Measurements from ENCODE around the gene HS3ST3A1. TPM values are rescaled to one million over a fixed set of nuclear protein-coding genes. Genes with fewer than 3 reads are reported as not detected.
A peak's percentile ranks its signal among the peaks of the same experiment; 100 is the strongest.

The HS3ST3A1 gene
- total RNA-seq = 10 to 100 TPM in 3 of 8 experiments, 1 to 10 TPM in 5; 2.7 to 50.7 (median 5.3) TPM

DNA sequence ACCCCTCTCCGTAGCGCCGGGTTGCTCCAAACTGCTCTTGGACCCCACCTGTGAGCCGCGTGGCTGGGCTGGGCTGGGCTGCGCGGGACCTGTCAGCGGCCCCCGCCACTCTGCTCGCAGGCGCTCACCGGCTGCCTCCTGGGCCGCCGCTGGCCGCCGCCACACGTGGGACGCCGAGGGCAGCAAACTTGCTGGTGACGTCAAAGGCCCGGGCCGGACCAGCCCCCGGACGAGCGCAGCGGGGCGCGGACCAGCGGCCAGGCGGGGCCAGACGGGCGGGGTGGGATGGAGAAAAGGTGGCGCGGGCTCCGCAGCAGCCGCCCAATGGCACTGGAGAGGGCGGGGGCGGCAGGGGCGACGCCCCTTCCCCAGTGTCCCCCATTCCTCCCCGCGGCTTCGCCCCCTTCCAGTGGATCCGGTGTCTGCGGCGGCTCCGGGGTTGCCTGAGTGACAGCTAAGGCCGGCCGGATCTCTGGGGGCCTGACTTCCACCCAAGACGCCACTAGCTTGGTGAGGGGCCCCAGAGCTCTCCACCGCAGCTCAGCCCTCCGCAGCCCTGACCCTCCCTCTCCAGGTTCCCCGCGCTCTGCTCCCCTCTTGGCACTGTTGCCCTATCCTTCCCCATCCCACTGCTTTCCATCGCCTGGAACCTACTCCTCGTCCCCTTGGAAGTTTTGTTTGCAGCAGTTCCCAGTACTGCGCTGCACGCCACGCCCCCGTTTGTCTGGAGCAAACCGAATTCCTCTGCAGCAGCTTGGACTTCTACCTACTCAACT, at the start of gene HS3ST3A1:
HS3ST3A1 (minus strand) TSS at position 154 of the 776 bp plus-strand sequence. CDS start 800 bp downstream, outside the sequence.
- ATAC-seq (replicated peaks in 6 of 8) = peak; percentile 86 to 91 (median 90)
- in situ Hi-C loops (cut with MboI; ENCODE audit: low pct_unique_long_range_greater_than_20kb in 2 of 9, low sequenced_read_pairs in 9 of 9, unreplicated experiment in 9 of 9) = loop anchor here in 3 of 9 experiments (25.0 kb wide), 5 partner anchors 110 to 710 kb away; partner anchors contain the start of gene HS3ST3B1 (in 1 of the 3)
- WGBS, 10 experiments = 0 to 4% (median 0%) methylated on average over 1 to 7 of the region's 61 CpGs; no CpG with 5 or more reads in 4 of the 10 experiments
- Histone ChIP-seq H3K4me1 (replicated peaks in 1 of 2) (no peaks in the 10 kb centered on the region), H3K27ac (no peak within 1 kb of the TSS), H3K4me3 (peak within 1 kb of the TSS; percentile 47 to 72 (median 58))

DNA sequence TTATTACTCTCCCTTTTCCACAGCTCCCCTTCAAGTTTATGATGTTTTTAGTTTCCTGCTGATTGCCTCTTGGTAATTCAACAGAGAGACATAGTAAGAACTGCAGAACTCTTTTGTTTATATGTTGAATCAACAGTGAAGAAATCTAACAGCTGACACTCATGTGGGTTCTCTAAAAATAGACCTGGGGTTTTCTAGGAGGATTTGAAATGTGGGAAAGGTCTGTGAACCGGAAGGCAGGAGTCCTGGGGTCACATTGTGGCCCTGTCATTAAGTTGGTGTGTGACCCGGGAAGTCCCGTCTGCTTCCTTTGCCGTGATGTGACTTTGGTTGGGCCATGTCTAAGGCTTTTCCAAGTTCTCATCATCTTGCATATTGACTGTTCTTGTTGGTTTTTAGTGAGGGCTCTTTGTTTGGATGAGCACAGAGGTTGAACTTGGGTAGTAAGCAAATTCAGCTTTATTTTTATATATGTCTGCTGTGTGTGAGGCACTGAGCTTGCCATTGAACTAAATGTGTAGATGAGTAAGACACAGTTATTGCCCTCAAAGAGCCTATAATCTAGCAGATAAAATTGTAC, 48.5 kb upstream of the HS3ST3A1 start:
- no peak for ATAC-seq (replicated peaks in 6 of 8)
- H3K4me1 ChIP-seq (replicated peaks in 1 of 2) = peaks cover 11 to 16% of the 10 kb centered on the region in 2 donors
- WGBS, 10 experiments = 61 to 100% (median 93%) methylated on average over 1 to 4 of the region's 4 CpGs; no CpG with 5 or more reads in 5 of the 10 experiments
- H3K27ac ChIP-seq = no peak overlapping the region
- H3K4me3 ChIP-seq = no peak overlapping the region
- in situ Hi-C loops (cut with MboI; ENCODE audit: low pct_unique_long_range_greater_than_20kb in 2 of 9, low sequenced_read_pairs in 9 of 9, unreplicated experiment in 9 of 9) = no loop called here

DNA sequence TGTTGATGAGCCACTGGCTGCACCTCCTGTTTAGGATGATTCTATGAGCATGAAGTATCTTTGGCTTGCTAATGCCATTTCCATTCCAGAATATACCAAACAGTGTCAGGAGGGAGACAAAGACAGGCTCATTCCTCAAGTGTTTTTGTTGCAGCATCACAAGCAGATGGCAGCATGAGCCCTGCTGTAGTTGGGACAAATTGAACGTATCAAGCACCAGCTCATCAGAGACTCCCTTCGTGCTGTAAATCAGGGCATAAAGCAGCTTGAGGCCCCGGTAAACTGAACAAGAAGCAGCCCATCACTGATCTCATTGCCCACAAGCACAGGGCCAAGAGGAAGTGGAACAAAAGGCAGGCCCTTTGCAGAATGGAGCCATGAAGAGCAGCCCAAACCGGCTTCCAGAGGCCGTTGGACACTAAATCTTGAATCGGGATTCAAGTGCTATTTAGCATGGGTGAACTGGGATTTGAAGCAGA, 45.9 kb upstream of the HS3ST3A1 start:
- in situ Hi-C loops (cut with MboI; ENCODE audit: low pct_unique_long_range_greater_than_20kb in 2 of 9, low sequenced_read_pairs in 9 of 9, unreplicated experiment in 9 of 9) = no loop called here
- 0 to 47% (median 22%) methylated on average over 1 to 6 of the region's 6 CpGs; no CpG with 5 or more reads in 1 of the 10 experiments for WGBS, 10 experiments
- peak overlapping the region in 1 of 2 donors; percentile 9 for H3K27ac ChIP-seq
- H3K4me1 ChIP-seq (replicated peaks in 1 of 2) = peaks cover 20 to 26% of the 10 kb centered on the region in 2 donors
- H3K4me3 ChIP-seq = no peak overlapping the region
- ATAC-seq (replicated peaks in 6 of 8) = peak in 7 of 8 experiments; percentile 36 to 86 (median 77)

GRCh38 chr17:13646969-13647542, 45.3 kb upstream of the HS3ST3A1 start:
- Histone ChIP-seq H3K4me3 (no peak overlapping the region), H3K27ac (no peak overlapping the region), H3K4me1 (replicated peaks in 1 of 2) (peaks cover 20 to 29% of the 10 kb centered on the region in 2 donors)
- peak in 6 of 8 experiments; percentile 16 to 57 (median 30) for ATAC-seq (replicated peaks in 6 of 8)
- WGBS, 10 experiments = 0 to 93% (median 69%) methylated on average over 1 to 5 of the region's 5 CpGs; no CpG with 5 or more reads in 1 of the 10 experiments
- in situ Hi-C loops (cut with MboI; ENCODE audit: low pct_unique_long_range_greater_than_20kb in 2 of 9, low sequenced_read_pairs in 9 of 9, unreplicated experiment in 9 of 9) = no loop called here

DNA sequence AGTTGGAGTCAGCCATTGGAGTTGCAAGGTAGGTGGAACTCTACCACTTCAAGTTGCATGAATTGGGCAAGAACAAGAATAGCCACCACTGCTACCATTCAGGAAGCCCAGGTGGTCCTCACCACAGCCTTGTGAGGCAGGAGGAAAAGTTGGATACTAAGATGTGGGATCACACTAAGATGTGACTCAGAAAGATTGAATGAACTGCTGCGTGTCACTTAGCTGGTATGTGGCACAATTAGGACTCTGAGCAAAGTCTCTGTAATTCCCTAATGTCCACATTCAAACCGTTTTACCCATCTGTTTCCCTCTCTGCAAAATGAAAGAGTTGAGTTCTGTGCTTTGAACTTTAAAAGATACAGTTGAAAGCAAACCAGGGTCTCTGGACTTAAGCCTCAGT, 44.7 kb upstream of the HS3ST3A1 start:
- 0 to 100% (median 49%) methylated on average over 1 of the region's 2 CpGs; no CpG with 5 or more reads in 4 of the 10 experiments for WGBS, 10 experiments
- H3K27ac ChIP-seq = no peak overlapping the region
- no peak overlapping the region for H3K4me3 ChIP-seq
- in situ Hi-C loops (cut with MboI; ENCODE audit: low pct_unique_long_range_greater_than_20kb in 2 of 9, low sequenced_read_pairs in 9 of 9, unreplicated experiment in 9 of 9) = no loop called here
- no peak for ATAC-seq (replicated peaks in 6 of 8)
- H3K4me1 ChIP-seq (replicated peaks in 1 of 2) = peaks cover 20 to 29% of the 10 kb centered on the region in 2 donors

- peak in 5 of 8 experiments; percentile 53 to 83 (median 82) for ATAC-seq (replicated peaks in 6 of 8)
- Histone ChIP-seq H3K27ac (peak overlapping the region in 1 of 2 donors; percentile 46), H3K4me1 (replicated peaks in 1 of 2) (peaks cover 20 to 42% of the 10 kb centered on the region in 2 donors), H3K4me3 (no peak overlapping the region)
- in situ Hi-C loops (cut with MboI; ENCODE audit: low pct_unique_long_range_greater_than_20kb in 2 of 9, low sequenced_read_pairs in 9 of 9, unreplicated experiment in 9 of 9) = no loop called here
- 0 to 88% (median 25%) methylated on average over 1 to 2 of the region's 2 CpGs; no CpG with 5 or more reads in 6 of the 10 experiments for WGBS, 10 experiments
Measured at GRCh38 chr17:13643180-13643579, 41.5 kb upstream of the HS3ST3A1 start.

DNA sequence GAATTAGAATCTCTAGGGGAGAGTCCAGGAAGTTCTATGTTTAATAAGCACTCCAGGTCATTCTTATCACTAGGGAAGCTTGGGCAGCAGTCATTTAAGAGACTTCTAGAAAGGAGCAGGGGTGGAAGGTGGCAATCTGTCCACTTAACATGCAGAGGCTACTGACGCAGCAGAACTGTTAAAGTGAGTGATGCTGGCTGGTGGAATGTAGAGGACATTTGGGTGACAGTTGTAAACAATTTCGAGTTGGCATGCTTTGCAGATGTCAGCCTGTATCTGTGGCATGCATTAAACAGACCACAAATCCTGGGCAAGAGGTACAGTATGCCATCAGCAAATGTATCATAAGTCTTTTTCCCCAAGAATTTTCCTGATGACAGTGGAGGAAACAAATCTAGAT, 40.5 kb upstream of the HS3ST3A1 start:
- no peak overlapping the region for H3K4me3 ChIP-seq
- ATAC-seq (replicated peaks in 6 of 8) = no peak
- 0 to 85% (median 68%) methylated on average over 1 to 2 of the region's 2 CpGs; no CpG with 5 or more reads in 2 of the 10 experiments for WGBS, 10 experiments
- peaks cover 12 to 33% of the 10 kb centered on the region in 2 donors for H3K4me1 ChIP-seq (replicated peaks in 1 of 2)
- in situ Hi-C loops (cut with MboI; ENCODE audit: low pct_unique_long_range_greater_than_20kb in 2 of 9, low sequenced_read_pairs in 9 of 9, unreplicated experiment in 9 of 9) = no loop called here
- no peak overlapping the region for H3K27ac ChIP-seq

DNA sequence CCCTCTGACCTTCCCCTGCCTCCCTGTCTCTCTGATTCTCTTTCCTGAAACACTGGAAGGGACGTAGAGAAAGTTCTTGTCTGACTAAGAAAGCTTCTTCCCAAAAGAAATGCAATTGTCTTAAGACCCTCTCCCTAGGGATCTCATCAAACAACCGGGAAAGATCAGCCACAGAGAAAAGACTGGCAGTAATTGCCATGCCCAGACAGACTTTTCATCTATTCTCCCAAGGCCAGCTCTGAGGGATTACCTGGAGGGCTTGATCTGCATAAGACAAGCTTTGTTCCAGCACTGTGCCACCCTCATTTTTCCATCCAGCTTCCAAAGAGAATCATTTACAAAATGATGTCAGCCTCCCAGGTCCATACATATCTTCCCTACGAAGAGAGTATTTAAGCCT, 38.8 kb upstream of the HS3ST3A1 start:
- no peak overlapping the region for H3K4me3 ChIP-seq
- H3K4me1 ChIP-seq (replicated peaks in 1 of 2) = peaks cover 9 to 30% of the 10 kb centered on the region in 2 donors
- in situ Hi-C loops (cut with MboI; ENCODE audit: low pct_unique_long_range_greater_than_20kb in 2 of 9, low sequenced_read_pairs in 9 of 9, unreplicated experiment in 9 of 9) = no loop called here
- 33 to 92% (median 46%) methylated on average over 1 to 3 of the region's 3 CpGs; no CpG with 5 or more reads in 1 of the 10 experiments for WGBS, 10 experiments
- peak in 5 of 8 experiments; percentile 16 to 30 (median 22) for ATAC-seq (replicated peaks in 6 of 8)
- H3K27ac ChIP-seq = no peak overlapping the region

DNA sequence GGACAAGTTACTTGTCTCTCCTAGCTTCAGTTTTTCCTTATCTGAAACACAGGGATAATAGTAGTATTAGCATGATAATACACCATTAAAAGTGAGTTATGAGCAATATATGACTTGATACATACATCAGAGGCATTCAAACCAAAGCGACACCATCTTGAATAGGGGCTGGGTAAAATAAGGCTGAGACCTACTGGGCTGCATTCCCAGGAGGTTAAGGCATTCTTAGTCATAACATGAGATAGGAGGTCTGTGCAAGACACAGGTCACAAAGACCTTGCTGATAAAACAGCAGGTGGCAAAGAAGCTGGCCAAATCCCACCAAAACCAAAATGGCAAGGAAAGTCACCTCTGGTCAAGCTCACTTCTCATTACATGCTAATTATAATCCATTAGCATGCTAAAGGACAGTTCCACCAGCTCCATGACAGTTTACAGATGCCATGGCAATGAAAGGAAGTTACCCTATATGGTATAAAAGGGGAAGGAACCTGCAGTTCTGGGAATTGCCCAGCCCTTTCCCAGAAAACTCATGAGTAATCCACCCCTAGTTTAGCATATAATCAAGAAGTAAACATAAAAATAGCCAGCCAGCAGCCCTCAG, 37.2 kb upstream of the HS3ST3A1 start:
- no peak overlapping the region for H3K27ac ChIP-seq
- WGBS, 10 experiments = 67 to 100% (median 100%) methylated on average over 1 of the region's 1 CpG; no CpG with 5 or more reads in 3 of the 10 experiments
- peak; percentile 43 to 90 (median 68) for ATAC-seq (replicated peaks in 6 of 8)
- no peak overlapping the region for H3K4me3 ChIP-seq
- peaks cover 7 to 28% of the 10 kb centered on the region in 2 donors for H3K4me1 ChIP-seq (replicated peaks in 1 of 2)
- in situ Hi-C loops (cut with MboI; ENCODE audit: low pct_unique_long_range_greater_than_20kb in 2 of 9, low sequenced_read_pairs in 9 of 9, unreplicated experiment in 9 of 9) = no loop called here

GRCh38 chr17:13636951-13637350, 35.2 kb upstream of the HS3ST3A1 start:
- no peak overlapping the region for H3K27ac ChIP-seq
- peaks cover 0 to 13% of the 10 kb centered on the region in 2 donors for H3K4me1 ChIP-seq (replicated peaks in 1 of 2)
- H3K4me3 ChIP-seq = no peak overlapping the region
- in situ Hi-C loops (cut with MboI; ENCODE audit: low pct_unique_long_range_greater_than_20kb in 2 of 9, low sequenced_read_pairs in 9 of 9, unreplicated experiment in 9 of 9) = no loop called here
- ATAC-seq (replicated peaks in 6 of 8) = no peak
- 51 to 100% (median 88%) methylated on average over 1 to 8 of the region's 8 CpGs for WGBS, 10 experiments

DNA sequence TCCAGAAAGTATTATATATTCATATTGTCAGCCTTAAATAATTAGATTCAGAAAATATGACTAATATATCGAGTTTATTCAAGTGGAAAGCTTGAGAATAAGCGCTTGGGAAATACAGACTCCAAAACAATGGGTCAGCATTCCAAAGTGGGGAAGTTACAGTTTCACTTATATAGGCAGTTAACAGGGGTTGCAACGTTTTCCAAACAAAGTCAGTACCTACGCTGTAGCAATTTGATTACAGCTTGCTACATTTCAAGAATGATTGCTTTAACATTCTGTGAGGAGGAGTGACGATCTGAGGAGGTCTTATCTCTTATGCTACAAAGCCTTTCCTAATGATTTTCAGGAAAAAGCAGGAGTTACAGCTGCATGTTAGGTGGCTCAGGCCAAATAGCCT, 34.2 kb upstream of the HS3ST3A1 start:
- Histone ChIP-seq H3K4me3 (no peak overlapping the region), H3K27ac (no peak overlapping the region), H3K4me1 (replicated peaks in 1 of 2) (peaks cover 0 to 13% of the 10 kb centered on the region in 2 donors)
- in situ Hi-C loops (cut with MboI; ENCODE audit: low pct_unique_long_range_greater_than_20kb in 2 of 9, low sequenced_read_pairs in 9 of 9, unreplicated experiment in 9 of 9) = no loop called here
- WGBS, 10 experiments = 40 to 85% (median 68%) methylated on average over 3 to 5 of the region's 5 CpGs
- ATAC-seq (replicated peaks in 6 of 8) = no peak

GRCh38 chr17:13634021-13634420, 32.3 kb upstream of the HS3ST3A1 start:
- 88 to 100% (median 100%) methylated on average over 1 of the region's 1 CpG; no CpG with 5 or more reads in 2 of the 10 experiments for WGBS, 10 experiments
- ATAC-seq (replicated peaks in 6 of 8) = no peak
- no peak overlapping the region for H3K27ac ChIP-seq
- in situ Hi-C loops (cut with MboI; ENCODE audit: low pct_unique_long_range_greater_than_20kb in 2 of 9, low sequenced_read_pairs in 9 of 9, unreplicated experiment in 9 of 9) = no loop called here
- peaks cover 0 to 4% of the 10 kb centered on the region in 2 donors for H3K4me1 ChIP-seq (replicated peaks in 1 of 2)
- H3K4me3 ChIP-seq = no peak overlapping the region
